Dermis microvascular lymphatic vessel endothelial cell (primary cell): Measurements from ENCODE around the gene FGFRL1. TPM values are rescaled to one million over a fixed set of nuclear protein-coding genes. Genes with fewer than 3 reads are reported as not detected.
"Not testable (repeated sequence)": the region's sequence is repeated elsewhere in the genome, so short reads cannot be mapped to it uniquely, and the experiment has no call there.

Source experiments
- DNase-seq, 2 donors: peaks; one replicate each; pipeline versions ENCODE4 v3.0.0 to v3.0.0-alpha.2; 2010; ENCODE audit warnings: low read depth in 2 of 2
- total RNA-seq: library from RNA; depleted of rRNA; stranded (reverse); fragments of >200 nt; gene quantifications from 2 replicates; pipeline ENCODE4 v1.2.1, GENCODE V29; 2014

The FGFRL1 gene
- total RNA-seq, 1 donor from 2014 or later = 6.2 TPM

GRCh38 chr4:1050486-1051213, 39.2 kb downstream of the FGFRL1 start:
- DNase-seq = peak; percentile 11 to 49

GRCh38 chr4:1051472-1051871, 40.0 kb downstream of the FGFRL1 start:
- DNase-seq = no peak

- no peak for DNase-seq
These were observed 40.8 kb downstream of the FGFRL1 start for GRCh38 chr4:1052231-1052671.

GRCh38 chr4:1053080-1053661, 41.7 kb downstream of the FGFRL1 start:
- DNase-seq = no peak

GRCh38 chr4:1053891-1054290, 42.5 kb downstream of the FGFRL1 start:
- DNase-seq = not testable (repeated sequence)

GRCh38 chr4:1054696-1055242, 43.3 kb downstream of the FGFRL1 start:
- not testable (repeated sequence) for DNase-seq

GRCh38 chr4:1055243-1055701, 43.8 kb downstream of the FGFRL1 start:
- DNase-seq = not testable (repeated sequence)

- no peak for DNase-seq
These were observed 44.5 kb downstream of the FGFRL1 start for GRCh38 chr4:1055721-1056590.

- DNase-seq = no peak
These were observed 45.4 kb downstream of the FGFRL1 start for GRCh38 chr4:1056671-1057402.

GRCh38 chr4:1057403-1057745, 45.9 kb downstream of the FGFRL1 start:
- DNase-seq = no peak

- DNase-seq = no peak
These were observed 47.0 kb downstream of the FGFRL1 start for GRCh38 chr4:1058198-1058996.

- DNase-seq = no peak
These were observed 47.7 kb downstream of the FGFRL1 start for GRCh38 chr4:1058997-1059665.

GRCh38 chr4:1060121-1060520, 48.7 kb downstream of the FGFRL1 start:
- DNase-seq = no peak

- DNase-seq = no peak
These were observed 49.2 kb downstream of the FGFRL1 start for GRCh38 chr4:1060621-1061020.

- DNase-seq = no peak
These were observed 49.8 kb downstream of the FGFRL1 start for GRCh38 chr4:1061056-1061700.

GRCh38 chr4:1061760-1062159, 50.3 kb downstream of the FGFRL1 start:
- no peak for DNase-seq

GRCh38 chr4:1062419-1062818, 51.0 kb downstream of the FGFRL1 start:
- no peak for DNase-seq

GRCh38 chr4:1065732-1066131, 54.3 kb downstream of the FGFRL1 start:
- DNase-seq = no peak

- no peak for DNase-seq
These were observed 58.0 kb downstream of the FGFRL1 start for GRCh38 chr4:1069394-1069793.
